Right ventricle myocardium superior (tissue), 1 donor: ENCODE results near the gene ZNF853. TPM values are rescaled to one million over a fixed set of nuclear protein-coding genes. Genes with fewer than 3 reads are reported as not detected.

Experiments
- total RNA-seq: library from RNA; stranded (reverse); fragmentation: NEBNext Ultra II Directional; extraction: Animal tissue kit (Norgen Biotek cat#: 25700); gene quantifications from one replicate; pipeline ENCODE4 v1.2.1, GENCODE V29; 2021
- donor health status: DM: no; HTN: yes; CAD: no; lungs with severe emphysema.

The ZNF853 gene
- total RNA-seq, 1 donor from 2014 or later, result 10.7 TPM

Other genes starting within 250 kb of the ZNF853 start
- 124 TPM for gene RAC1, start 241.1 kb upstream of the ZNF853 start, total RNA-seq
- 8.1 TPM for gene DAGLB, start 167.7 kb upstream of the ZNF853 start, total RNA-seq
- gene KDELR2, start 131.5 kb upstream of the ZNF853 start, total RNA-seq, result 41.3 TPM
- not detected for gene GRID2IP, start 64.1 kb upstream of the ZNF853 start, total RNA-seq
- gene ZDHHC4, start 38.2 kb upstream of the ZNF853 start, total RNA-seq, result 40.8 TPM
- gene INTS15, start 25.6 kb upstream of the ZNF853 start, total RNA-seq, result 15.6 TPM
- gene ZNF316, start 21.7 kb downstream of the ZNF853 start, total RNA-seq, result 16.2 TPM
- gene ZNF12, start 91.3 kb downstream of the ZNF853 start, total RNA-seq, result 12.3 TPM
- not detected for gene RSPH10B2, start 138.5 kb downstream of the ZNF853 start, total RNA-seq
- 30.0 TPM for gene CCZ1B, start 210.7 kb downstream of the ZNF853 start, total RNA-seq